Measurements from ENCODE around the gene PDXP. TPM values are rescaled to one million over a fixed set of nuclear protein-coding genes. Genes with fewer than 3 reads are reported as not detected.
A peak's percentile ranks its signal among the peaks of the same experiment; 100 is the strongest.
"Not testable (repeated sequence)": the region's sequence is repeated elsewhere in the genome, so short reads cannot be mapped to it uniquely, and the experiment has no call there.

The PDXP gene
- total RNA-seq, 1 experiment from 2014 or later = 24.5 TPM

GRCh38 chr22:37690901-37691504 is 32.5 kb downstream of the PDXP start:
- POLR2A ChIA-PET = no interaction called here
- intact Hi-C loops (cut with micrococcal nuclease; ENCODE audit: unreplicated experiment) = no loop called here

GRCh38 chr22:37692627-37693285 is 34.2 kb downstream of the PDXP start:
- Mint-ChIP-seq H3K36me3 (ENCODE audit: insufficient read depth, unreplicated experiment) (peaks cover 16% of the 10 kb centered on the region), H3K27me3 (ENCODE audit: insufficient read depth, unreplicated experiment) (no peaks in the 10 kb centered on the region), H3K4me1 (ENCODE audit: low read depth, unreplicated experiment) (peaks cover 13% of the 10 kb centered on the region), H3K9me3 (ENCODE audit: unreplicated experiment) (no peaks in the 10 kb centered on the region), H3K4me3 (ENCODE audit: unreplicated experiment) (no peak overlapping the region), H3K27ac (ENCODE audit: unreplicated experiment) (no peak overlapping the region)
- TF ChIP-seq CTCF (IDR thresholded peaks at IDR 0.05; ENCODE audit: insufficient read depth in 1 of 2, low read depth in 1 of 2, low read length in 1 of 2, severe bottlenecking in 1 of 2, unreplicated experiment in 1 of 2) = no peak
- CTCF ChIA-PET = no interaction called here
- POLR2A ChIA-PET = no interaction called here
- H3K4me1 ChIP-seq = peaks cover 5% of the 10 kb centered on the region; the same call in 1 of the 2 replicates
- intact Hi-C loops (cut with micrococcal nuclease; ENCODE audit: unreplicated experiment) = no loop called here
- no TSS peak for BruUV-seq (replicated peaks)
- no peaks in the 10 kb centered on the region for H3K27me3 ChIP-seq (replicated peaks; ENCODE audit: control insufficient read depth, insufficient read depth, low read length)
- H3K4me3 ChIP-seq (ENCODE audit: low read depth, low read length) = no peak overlapping the region
- no peak for DNase-seq
- H3K9me3 ChIP-seq = no peaks in the 10 kb centered on the region
- H3K36me3 ChIP-seq (ENCODE audit: control insufficient read depth, insufficient read depth, low read length) = peaks cover 4% of the 10 kb centered on the region; the same call in 1 of the 2 replicates

More at GRCh38 chr22:37690901-37691504, 32.5 kb downstream of the PDXP start:
- Mint-ChIP-seq H3K36me3 (ENCODE audit: insufficient read depth, unreplicated experiment) (peaks cover 24% of the 10 kb centered on the region), H3K27me3 (ENCODE audit: insufficient read depth, unreplicated experiment) (no peaks in the 10 kb centered on the region), H3K4me3 (ENCODE audit: unreplicated experiment) (no peak overlapping the region), H3K4me1 (ENCODE audit: low read depth, unreplicated experiment) (peaks cover 3% of the 10 kb centered on the region), H3K27ac (ENCODE audit: unreplicated experiment) (no peak overlapping the region), H3K9me3 (ENCODE audit: unreplicated experiment) (no peaks in the 10 kb centered on the region)
- no peaks in the 10 kb centered on the region for H3K9me3 ChIP-seq
- BruUV-seq (replicated peaks) = no TSS peak
- TF ChIP-seq CTCF (IDR thresholded peaks at IDR 0.05; ENCODE audit: insufficient read depth in 1 of 2, low read depth in 1 of 2, low read length in 1 of 2, severe bottlenecking in 1 of 2, unreplicated experiment in 1 of 2) = no peak
- DNase-seq = no peak
- no peaks in the 10 kb centered on the region for H3K4me1 ChIP-seq
- H3K36me3 ChIP-seq (ENCODE audit: control insufficient read depth, insufficient read depth, low read length) = peaks cover 4% of the 10 kb centered on the region; the same call in 1 of the 2 replicates
- CTCF ChIA-PET = no interaction called here
- no peaks in the 10 kb centered on the region; the same call in 1 of the 2 replicates for H3K27me3 ChIP-seq (replicated peaks; ENCODE audit: control insufficient read depth, insufficient read depth, low read length)
- H3K4me3 ChIP-seq (ENCODE audit: low read depth, low read length) = no peak overlapping the region

- peaks cover 13% of the 10 kb centered on the region for H3K4me1 Mint-ChIP-seq (ENCODE audit: low read depth, unreplicated experiment)
- H3K27me3 Mint-ChIP-seq (ENCODE audit: insufficient read depth, unreplicated experiment); H3K36me3 ChIP-seq (ENCODE audit: control insufficient read depth, insufficient read depth, low read length); H3K4me1 ChIP-seq; BruUV-seq (replicated peaks); intact Hi-C loops (cut with micrococcal nuclease; ENCODE audit: unreplicated experiment); H3K9me3 ChIP-seq; H3K4me3 Mint-ChIP-seq (ENCODE audit: unreplicated experiment); H3K36me3 Mint-ChIP-seq (ENCODE audit: insufficient read depth, unreplicated experiment); H3K4me3 ChIP-seq (ENCODE audit: low read depth, low read length); H3K27ac Mint-ChIP-seq (ENCODE audit: unreplicated experiment); H3K27me3 ChIP-seq (replicated peaks; ENCODE audit: control insufficient read depth, insufficient read depth, low read length); DNase-seq; H3K9me3 Mint-ChIP-seq (ENCODE audit: unreplicated experiment): not testable (repeated sequence)
- POLR2A ChIA-PET = interaction anchor here (0.6 kb wide), 1 partner anchor 56 kb away, joined by 3 read pairs; no protein-coding TSS in a partner anchor
- CTCF ChIA-PET = interaction anchor here (2.8 kb wide), 1 partner anchor 12 kb away, joined by 10 read pairs; no protein-coding TSS in a partner anchor
These were observed 35.6 kb downstream of the PDXP start for GRCh38 chr22:37694131-37694530.

GRCh38 chr22:37696260-37696656 is 37.7 kb downstream of the PDXP start:
- BruUV-seq (replicated peaks); DNase-seq; H3K4me1 ChIP-seq; H3K36me3 ChIP-seq (ENCODE audit: control insufficient read depth, insufficient read depth, low read length); H3K4me3 ChIP-seq (ENCODE audit: low read depth, low read length); H3K9me3 ChIP-seq; H3K36me3 Mint-ChIP-seq (ENCODE audit: insufficient read depth, unreplicated experiment); H3K9me3 Mint-ChIP-seq (ENCODE audit: unreplicated experiment); H3K27me3 Mint-ChIP-seq (ENCODE audit: insufficient read depth, unreplicated experiment); POLR2A ChIA-PET; H3K27me3 ChIP-seq (replicated peaks; ENCODE audit: control insufficient read depth, insufficient read depth, low read length): not testable (repeated sequence)
- peak overlapping the region; percentile 55 for H3K4me3 Mint-ChIP-seq (ENCODE audit: unreplicated experiment)
- H3K27ac Mint-ChIP-seq (ENCODE audit: unreplicated experiment) = peak overlapping the region; percentile 62
- intact Hi-C loops (cut with micrococcal nuclease; ENCODE audit: unreplicated experiment) = loop anchor here (1.0 to 2.0 kb wide), 3 partner anchors 10 to 53 kb away; partner anchors contain the start of gene NOL12
- CTCF ChIA-PET = interaction anchor here (0.6 to 3.1 kb wide), 4 partner anchors 9 to 53 kb away, joined by 5 to 24 read pairs (median 8); partner anchors contain the start of gene NOL12
- peaks cover 13% of the 10 kb centered on the region for H3K4me1 Mint-ChIP-seq (ENCODE audit: low read depth, unreplicated experiment)
